KMS-11 (cell line): ENCODE measurements around the gene GATM.

Source experiments
- H2AFZ ChIP-seq: fragments of 200-600 bp; sonication (generic); 2 replicates; pipeline ENCODE4 v1.6.1; 2016; ENCODE audit warnings: antibody characterized with exemption, mixed run types, low read depth
- H3K27ac ChIP-seq: fragments of 200-600 bp; sonication (generic); 2 replicates; pipeline ENCODE4 v1.6.1; 2016; ENCODE audit warnings: mild to moderate bottlenecking, mixed run types
- H3K27me3 ChIP-seq: fragments of 200-600 bp; sonication (generic); 2 replicates; pipeline ENCODE4 v1.6.1; 2017; ENCODE audit warnings: mild to moderate bottlenecking, low read depth, mixed run types, moderate library complexity; ENCODE audit not compliant: insufficient read depth
- H3K36me3 ChIP-seq: fragments of 200-600 bp; sonication (generic); 2 replicates; pipeline ENCODE4 v1.6.1; 2017; ENCODE audit warnings: mild to moderate bottlenecking, mixed run types; ENCODE audit not compliant: insufficient read depth
- H3K4me1 ChIP-seq: fragments of 200-600 bp; sonication (generic); 2 replicates; pipeline ENCODE4 v1.6.1; 2016; ENCODE audit warnings: mild to moderate bottlenecking, low read depth, mixed run types; ENCODE audit not compliant: poor library complexity, severe bottlenecking
- H3K4me2 ChIP-seq: fragments of 200-600 bp; sonication (generic); 2 replicates; pipeline ENCODE4 v1.7.0; 2016; ENCODE audit warnings: mild to moderate bottlenecking, mixed run types
- H3K4me3 ChIP-seq: fragments of 200-600 bp; sonication (generic); IDR thresholded peaks from 2 replicates; pipeline ENCODE4 v1.6.1; 2017; ENCODE audit warnings: low read depth, low read length, mixed read lengths; ENCODE audit not compliant: insufficient read depth
- H3K79me2 ChIP-seq: fragments of 200-600 bp; sonication (generic); 2 replicates; pipeline ENCODE4 v1.6.1; 2016; ENCODE audit warnings: low read depth, mixed run types; ENCODE audit not compliant: insufficient read depth
- H3K9ac ChIP-seq: fragments of 200-600 bp; sonication (generic); 2 replicates; pipeline ENCODE4 v1.6.1; 2016; ENCODE audit warnings: mild to moderate bottlenecking, mixed run types
- H4K20me1 ChIP-seq: fragments of 200-600 bp; sonication (generic); 2 replicates; pipeline ENCODE4 v1.6.1; 2016; ENCODE audit warnings: mild to moderate bottlenecking, mixed run types; ENCODE audit not compliant: insufficient read depth
- CTCF ChIP-seq: fragments of 200-600 bp; sonication (generic); conservative IDR thresholded peaks from 2 replicates; pipeline ENCODE4 v1.6.1; 2017; ENCODE audit warnings: low read depth, mild to moderate bottlenecking, antibody characterized with exemption, low read length, moderate library complexity, mixed read lengths

Gene GATM

GRCh38 chr15:45399381-45400212, 21.3 kb upstream of the GATM start:
- no peak overlapping the region for H3K9ac ChIP-seq
- TF ChIP-seq CTCF, result peak; percentile 84

GRCh38 chr15:45397116-45397665, 18.8 kb upstream of the GATM start:
- Histone ChIP-seq H3K79me2 (no peaks in the 10 kb centered on the region), H2AFZ (no peak overlapping the region), H3K4me2 (no peak overlapping the region), H3K27me3 (no peaks in the 10 kb centered on the region), H3K4me3 (no peak overlapping the region), H3K36me3 (no peaks in the 10 kb centered on the region), H3K9ac (no peak overlapping the region), H3K4me1 (peaks cover 12% of the 10 kb centered on the region), H3K27ac (no peak overlapping the region), H4K20me1 (no peaks in the 10 kb centered on the region)
- no peak for TF ChIP-seq CTCF

More at GRCh38 chr15:45399381-45400212, 21.3 kb upstream of the GATM start:
- H3K27ac ChIP-seq, result no peak overlapping the region
- no peak overlapping the region for H3K4me2 ChIP-seq
- no peaks in the 10 kb centered on the region for H3K36me3 ChIP-seq
- H3K79me2 ChIP-seq, result peaks cover 16% of the 10 kb centered on the region
- no peak overlapping the region for H2AFZ ChIP-seq
- 0 out of 2 replicates have a peak, but pooled peaks cover 3% of the 10 kb centered on the region for H4K20me1 ChIP-seq
- H3K4me1 ChIP-seq, result peaks cover 20% of the 10 kb centered on the region
- no peak overlapping the region for H3K4me3 ChIP-seq
- no peaks in the 10 kb centered on the region for H3K27me3 ChIP-seq

GRCh38 chr15:45395943-45396342, 17.6 kb upstream of the GATM start:
- H4K20me1 ChIP-seq, result no peaks in the 10 kb centered on the region
- H3K9ac ChIP-seq, result no peak overlapping the region
- H3K36me3 ChIP-seq, result no peaks in the 10 kb centered on the region
- no peaks in the 10 kb centered on the region for H3K79me2 ChIP-seq
- H3K4me2 ChIP-seq, result no peak overlapping the region
- no peak for TF ChIP-seq CTCF
- H3K27ac ChIP-seq, result no peak overlapping the region
- peaks cover 7% of the 10 kb centered on the region for H3K4me1 ChIP-seq
- H2AFZ ChIP-seq, result no peak overlapping the region
- H3K4me3 ChIP-seq, result no peak overlapping the region
- H3K27me3 ChIP-seq, result no peaks in the 10 kb centered on the region

- no peak for TF ChIP-seq CTCF
- Histone ChIP-seq H3K27ac (no peak overlapping the region), H3K4me3 (no peak overlapping the region), H3K27me3 (no peaks in the 10 kb centered on the region), H2AFZ (no peak overlapping the region), H3K79me2 (no peaks in the 10 kb centered on the region), H3K9ac (no peak overlapping the region), H4K20me1 (no peaks in the 10 kb centered on the region), H3K4me2 (no peak overlapping the region), H3K36me3 (no peaks in the 10 kb centered on the region), H3K4me1 (peaks cover 6% of the 10 kb centered on the region)
Observed at GRCh38 chr15:45394681-45395080, 16.3 kb upstream of the GATM start.
